C4-2B (cell line): ENCODE measurements around the gene MADD.

Source experiments
- ZFX ChIP-seq: fragments of 450-650 bp; IDR thresholded peaks from 2 replicates; pipeline ENCODE4 v1.6.1; 2017
- TF ChIP-seq, protein P1 (sequence below): fragments of 450-650 bp; conservative IDR thresholded peaks from 2 replicates; pipeline ENCODE4 v1.5.1; 2017; ENCODE audit warnings: mild to moderate bottlenecking

- TF ChIP-seq, protein P1, sequence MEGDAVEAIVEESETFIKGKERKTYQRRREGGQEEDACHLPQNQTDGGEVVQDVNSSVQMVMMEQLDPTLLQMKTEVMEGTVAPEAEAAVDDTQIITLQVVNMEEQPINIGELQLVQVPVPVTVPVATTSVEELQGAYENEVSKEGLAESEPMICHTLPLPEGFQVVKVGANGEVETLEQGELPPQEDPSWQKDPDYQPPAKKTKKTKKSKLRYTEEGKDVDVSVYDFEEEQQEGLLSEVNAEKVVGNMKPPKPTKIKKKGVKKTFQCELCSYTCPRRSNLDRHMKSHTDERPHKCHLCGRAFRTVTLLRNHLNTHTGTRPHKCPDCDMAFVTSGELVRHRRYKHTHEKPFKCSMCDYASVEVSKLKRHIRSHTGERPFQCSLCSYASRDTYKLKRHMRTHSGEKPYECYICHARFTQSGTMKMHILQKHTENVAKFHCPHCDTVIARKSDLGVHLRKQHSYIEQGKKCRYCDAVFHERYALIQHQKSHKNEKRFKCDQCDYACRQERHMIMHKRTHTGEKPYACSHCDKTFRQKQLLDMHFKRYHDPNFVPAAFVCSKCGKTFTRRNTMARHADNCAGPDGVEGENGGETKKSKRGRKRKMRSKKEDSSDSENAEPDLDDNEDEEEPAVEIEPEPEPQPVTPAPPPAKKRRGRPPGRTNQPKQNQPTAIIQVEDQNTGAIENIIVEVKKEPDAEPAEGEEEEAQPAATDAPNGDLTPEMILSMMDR = no peak
- no peak for TF ChIP-seq ZFX
These were observed 108.3 kb downstream of the MADD start, which contains the start of gene SPI1 for GRCh38 chr11:47378010-47378835.
